AG04450 (cell line): ENCODE measurements around the gene PRAF2. TPM values are rescaled to one million over a fixed set of nuclear protein-coding genes. Genes with fewer than 3 reads are reported as not detected.

Source experiments
- CTCF ChIA-PET: fragments of 300-600, 350-600 bp; formaldehyde crosslinking; extraction: SDS; loops from one replicate; lab custom pipeline; 2022; ENCODE audit warnings: antibody characterized with exemption, inconsistent platforms; lab: Charles Lee
- POLR2A ChIA-PET: fragments of 350-600 bp; formaldehyde crosslinking; extraction: SDS; loops from one replicate; lab custom pipeline; 2021; ENCODE audit warnings: antibody characterized with exemption, inconsistent platforms; lab: Yijun Ruan, JAX
- DNase-seq: peaks from one replicate; pipeline ENCODE4 v3.0.0-alpha.2; 2011; ENCODE audit warnings: low read depth, low spot score
- H3K27ac ChIP-seq: one replicate; pipeline ENCODE4 v1.5.1; 2012; ENCODE audit warnings: low read depth, low read length, control low read depth
- H3K27me3 ChIP-seq: one replicate; pipeline ENCODE4 v1.6.0; 2012; ENCODE audit warnings: low read length; ENCODE audit not compliant: control insufficient read depth, insufficient read depth
- H3K4me3 ChIP-seq: 2 replicates; pipeline ENCODE4 v1.5.1; 2011; ENCODE audit warnings: mild to moderate bottlenecking, low read depth, low read length, control low read depth
- H3K9me3 ChIP-seq: 2 replicates; pipeline ENCODE4 v1.5.1; 2012; ENCODE audit warnings: low read length; ENCODE audit not compliant: control insufficient read depth, insufficient read depth
- CTCF ChIP-seq: IDR thresholded peaks from 2 replicates; pipeline ENCODE4 v1.5.1; 2011; ENCODE audit warnings: low read depth, low read length, control low read depth, inconsistent platforms
- polyA plus RNA-seq: library from polyadenylated mRNA; depleted of rRNA; stranded (reverse); fragments of >200 nt; gene quantifications from 2 replicates; pipeline ENCODE4 v1.2.3, GENCODE V29; 2011

Gene PRAF2
- polyA plus RNA-seq, 1 experiment, result 27.6 TPM

DNA sequence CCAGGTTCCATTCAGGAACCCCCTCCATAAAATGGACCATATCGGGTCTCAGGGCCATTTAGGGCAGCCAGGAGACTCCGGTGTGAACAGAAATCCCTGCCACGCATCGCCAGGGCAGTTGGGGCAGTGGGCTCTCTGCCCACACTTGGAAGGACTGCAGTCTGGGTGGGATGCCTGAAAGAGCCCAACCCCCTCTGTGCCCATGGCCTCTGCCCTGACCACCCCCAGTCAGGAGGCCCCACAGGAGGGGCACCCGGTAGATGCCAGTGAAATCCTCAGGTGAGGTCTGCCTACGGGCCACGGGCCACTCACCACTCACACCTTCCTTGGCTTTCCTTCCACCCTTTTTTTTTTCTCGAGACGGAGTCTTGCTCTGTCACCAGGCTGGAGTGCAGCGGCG lies 4.8 kb downstream of the PRAF2 start:
- DNase-seq, result no peak
- H3K27ac ChIP-seq, result no peak overlapping the region
- no peak overlapping the region for H3K4me3 ChIP-seq
- CTCF ChIA-PET, result no interaction called here
- no peak for TF ChIP-seq CTCF
- no peaks in the 10 kb centered on the region for H3K9me3 ChIP-seq
- H3K27me3 ChIP-seq, result no peaks in the 10 kb centered on the region
- POLR2A ChIA-PET, result no interaction called here

GRCh38 chrX:49067285-49068120 lies 6.3 kb downstream of the PRAF2 start:
- H3K4me3 ChIP-seq, result no peak overlapping the region
- POLR2A ChIA-PET, result no interaction called here
- no peak for DNase-seq
- no peaks in the 10 kb centered on the region for H3K9me3 ChIP-seq
- no peak for TF ChIP-seq CTCF
- CTCF ChIA-PET, result no interaction called here
- H3K27me3 ChIP-seq, result no peaks in the 10 kb centered on the region
- no peak overlapping the region for H3K27ac ChIP-seq

DNA sequence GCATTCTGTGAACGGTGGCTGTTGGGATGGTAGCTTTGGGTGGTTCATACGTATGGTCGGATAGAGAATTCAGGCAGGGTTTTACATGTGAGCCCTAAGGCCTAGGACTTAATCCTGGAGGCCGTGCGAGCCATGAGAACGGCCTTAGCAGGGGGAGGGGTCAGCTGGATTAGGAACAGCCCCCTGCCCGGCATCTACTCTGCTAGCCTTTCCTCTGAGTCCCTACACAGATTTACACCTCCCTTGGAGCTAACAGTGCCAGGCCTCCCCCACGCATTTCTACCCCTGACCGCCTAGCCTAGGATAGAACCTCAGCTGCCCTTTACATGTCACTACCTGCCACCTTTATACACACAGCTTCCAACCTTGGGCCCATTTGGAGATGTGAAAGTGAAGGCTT lies 7.1 kb downstream of the PRAF2 start:
- no peak for DNase-seq
- no peak overlapping the region for H3K27ac ChIP-seq
- CTCF ChIA-PET, result no interaction called here
- H3K9me3 ChIP-seq, result no peaks in the 10 kb centered on the region
- no peak overlapping the region for H3K4me3 ChIP-seq
- H3K27me3 ChIP-seq, result no peaks in the 10 kb centered on the region
- TF ChIP-seq CTCF, result no peak
- POLR2A ChIA-PET, result no interaction called here

DNA sequence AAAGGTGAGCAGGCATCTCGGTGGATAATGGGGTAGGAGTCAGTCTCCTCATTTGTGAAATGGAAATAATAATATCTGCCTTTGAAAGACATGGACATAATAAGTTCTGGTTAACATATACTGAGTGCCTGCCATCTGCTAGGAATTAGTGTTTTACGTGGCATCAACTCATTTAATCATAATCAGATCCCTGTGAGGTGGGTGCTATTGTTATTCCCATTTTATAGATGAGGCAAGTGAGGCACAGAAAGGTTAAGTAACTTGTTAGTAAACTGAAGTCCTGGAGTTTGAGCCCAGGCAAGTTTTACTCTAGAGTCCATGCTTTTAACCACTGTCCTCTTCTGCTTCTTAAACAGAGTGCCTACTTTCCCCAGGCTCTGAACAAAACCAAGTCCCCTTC lies 7.5 kb downstream of the PRAF2 start:
- Histone ChIP-seq H3K9me3 (no peaks in the 10 kb centered on the region), H3K27ac (no peak overlapping the region), H3K27me3 (no peaks in the 10 kb centered on the region), H3K4me3 (no peak overlapping the region)
- ChIA-PET POLR2A (no interaction called here), CTCF (no interaction called here)
- no peak for TF ChIP-seq CTCF
- DNase-seq, result no peak

DNA sequence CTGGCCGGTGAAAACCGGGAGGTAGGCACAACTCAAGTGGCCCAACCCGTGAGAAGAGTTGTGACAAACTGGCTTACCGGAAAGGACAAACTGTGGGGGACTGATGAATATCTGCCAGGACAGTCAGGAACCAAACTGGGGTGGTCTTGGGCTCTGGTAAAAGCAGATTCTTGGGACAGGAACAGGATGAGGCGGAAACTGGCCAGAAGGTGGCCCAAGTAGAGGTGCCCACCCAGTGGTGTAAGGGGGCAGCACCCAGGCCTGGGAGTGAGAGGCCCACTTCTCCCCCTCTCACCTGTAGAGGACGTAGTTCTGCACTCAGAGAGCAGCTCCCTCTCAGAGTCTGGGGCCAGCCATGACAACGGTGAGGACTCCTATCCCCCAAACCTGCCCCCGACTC lies 9.1 kb downstream of the PRAF2 start:
- TF ChIP-seq CTCF, result no peak
- CTCF ChIA-PET, result no interaction called here
- DNase-seq, result no peak
- H3K9me3 ChIP-seq, result no peaks in the 10 kb centered on the region
- no peak overlapping the region for H3K4me3 ChIP-seq
- H3K27ac ChIP-seq, result no peak overlapping the region
- H3K27me3 ChIP-seq, result no peaks in the 10 kb centered on the region
- POLR2A ChIA-PET, result no interaction called here
